MCF 10A (cell line): ENCODE data around the gene SH3PXD2B. TPM values are rescaled to one million over a fixed set of nuclear protein-coding genes. Genes with fewer than 3 reads are reported as not detected.

Source experiments
- BruUV-seq: library from RNA; stranded (reverse); fragments of 400-500 nt; replicated peaks from 2 replicates; lab custom pipeline; 2021; lab: Mats Ljungman, UMichigan
- CTCF ChIA-PET: fragments of 300-600 bp; sonication (Branson Sonifier 250); formaldehyde crosslinking; extraction: SDS; loops from one replicate; lab custom pipeline; 2021; ENCODE audit warnings: antibody characterized with exemption, inconsistent platforms; lab: Yijun Ruan, JAX
- POLR2A ChIA-PET: fragments of 300-600, 350-650 bp; sonication (Branson Sonifier 250); formaldehyde crosslinking; extraction: SDS; loops from one replicate; lab custom pipeline; 2020; ENCODE audit warnings: antibody characterized with exemption, inconsistent platforms; lab: Yijun Ruan, JAX
- DNase-seq: peaks from one replicate; pipeline ENCODE4 v3.0.0-alpha.2; 2018; ENCODE audit not compliant: unreplicated experiment
- H3K27ac Mint-ChIP-seq: one replicate; pipeline ENCODE4 v1.8.0; 2022; ENCODE audit warnings: mild to moderate bottlenecking, low read depth, mixed read lengths; ENCODE audit not compliant: unreplicated experiment
- H3K27me3 Mint-ChIP-seq: one replicate; pipeline ENCODE4 v1.8.0; 2022; ENCODE audit warnings: mixed read lengths; ENCODE audit not compliant: insufficient read depth, unreplicated experiment
- H3K36me3 Mint-ChIP-seq: one replicate; pipeline ENCODE4 v1.8.0; 2022; ENCODE audit warnings: mild to moderate bottlenecking, moderate library complexity, mixed read lengths; ENCODE audit not compliant: insufficient read depth, unreplicated experiment
- H3K4me1 Mint-ChIP-seq: one replicate; pipeline ENCODE4 v1.8.0; 2022; ENCODE audit warnings: mixed read lengths; ENCODE audit not compliant: insufficient read depth, unreplicated experiment
- H3K4me3 Mint-ChIP-seq: one replicate; pipeline ENCODE4 v1.8.0; 2022; ENCODE audit warnings: mild to moderate bottlenecking, moderate library complexity, mixed read lengths; ENCODE audit not compliant: unreplicated experiment
- H3K9me3 Mint-ChIP-seq: one replicate; pipeline ENCODE4 v1.8.0; 2022; ENCODE audit warnings: mixed read lengths; ENCODE audit not compliant: unreplicated experiment
- intact Hi-C: fragments of 100-400 bp; cut with micrococcal nuclease; formaldehyde crosslinking; loops from 2 replicates; pipeline ENCODE4 v1.14.1; 2022
- total RNA-seq: library from RNA; stranded (reverse); gene quantifications from 2 replicates; pipeline ENCODE4 v1.2.3, GENCODE V29; 2022
- TF ChIP-seq, protein P1 (sequence below): fragments of 200-600 bp; IDR thresholded peaks from one replicate; pipeline ENCODE4 v1.8.0; 2022; ENCODE audit warnings: antibody characterized with exemption, mild to moderate bottlenecking; ENCODE audit not compliant: unreplicated experiment

The SH3PXD2B gene
- total RNA-seq, 1 experiment from 2014 or later, result 34.1 TPM

DNA sequence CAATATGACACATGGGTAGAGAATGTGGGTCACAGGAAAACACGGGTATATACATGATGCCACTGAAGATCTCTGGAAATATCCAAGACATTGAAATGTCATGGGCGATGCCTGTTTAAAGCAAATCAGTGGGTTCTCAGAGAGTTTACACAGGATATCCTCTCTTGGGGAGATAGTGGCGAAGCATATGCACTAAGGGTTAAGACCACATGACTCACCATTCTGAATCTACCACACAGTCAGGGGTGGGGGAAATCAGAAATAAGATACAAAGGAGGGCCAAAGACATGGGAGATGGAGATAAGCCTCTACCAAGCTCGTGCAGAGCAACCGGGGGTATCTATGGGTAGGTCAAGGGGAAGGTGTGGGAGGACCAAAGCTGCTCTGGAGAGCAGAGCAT lies 58.8 kb downstream of the SH3PXD2B start:
- no peak overlapping the region for H3K27ac Mint-ChIP-seq
- CTCF ChIA-PET, result interaction anchor here (0.6 kb wide), 2 partner anchors 13 to 158 kb away, joined by 3 read pairs; no protein-coding TSS in a partner anchor
- no peak for DNase-seq
- TF ChIP-seq, protein P1, sequence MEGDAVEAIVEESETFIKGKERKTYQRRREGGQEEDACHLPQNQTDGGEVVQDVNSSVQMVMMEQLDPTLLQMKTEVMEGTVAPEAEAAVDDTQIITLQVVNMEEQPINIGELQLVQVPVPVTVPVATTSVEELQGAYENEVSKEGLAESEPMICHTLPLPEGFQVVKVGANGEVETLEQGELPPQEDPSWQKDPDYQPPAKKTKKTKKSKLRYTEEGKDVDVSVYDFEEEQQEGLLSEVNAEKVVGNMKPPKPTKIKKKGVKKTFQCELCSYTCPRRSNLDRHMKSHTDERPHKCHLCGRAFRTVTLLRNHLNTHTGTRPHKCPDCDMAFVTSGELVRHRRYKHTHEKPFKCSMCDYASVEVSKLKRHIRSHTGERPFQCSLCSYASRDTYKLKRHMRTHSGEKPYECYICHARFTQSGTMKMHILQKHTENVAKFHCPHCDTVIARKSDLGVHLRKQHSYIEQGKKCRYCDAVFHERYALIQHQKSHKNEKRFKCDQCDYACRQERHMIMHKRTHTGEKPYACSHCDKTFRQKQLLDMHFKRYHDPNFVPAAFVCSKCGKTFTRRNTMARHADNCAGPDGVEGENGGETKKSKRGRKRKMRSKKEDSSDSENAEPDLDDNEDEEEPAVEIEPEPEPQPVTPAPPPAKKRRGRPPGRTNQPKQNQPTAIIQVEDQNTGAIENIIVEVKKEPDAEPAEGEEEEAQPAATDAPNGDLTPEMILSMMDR, result no peak
- H3K27me3 Mint-ChIP-seq, result no peaks in the 10 kb centered on the region
- POLR2A ChIA-PET, result interaction anchor here (1.0 kb wide), 1 partner anchor 10 kb away, joined by 4 read pairs; no protein-coding TSS in a partner anchor
- H3K36me3 Mint-ChIP-seq, result peaks cover 66% of the 10 kb centered on the region
- intact Hi-C loops, result no loop called here
- H3K9me3 Mint-ChIP-seq, result no peaks in the 10 kb centered on the region
- peaks cover 17% of the 10 kb centered on the region for H3K4me1 Mint-ChIP-seq
- no TSS peak for BruUV-seq
- no peak overlapping the region for H3K4me3 Mint-ChIP-seq

DNA sequence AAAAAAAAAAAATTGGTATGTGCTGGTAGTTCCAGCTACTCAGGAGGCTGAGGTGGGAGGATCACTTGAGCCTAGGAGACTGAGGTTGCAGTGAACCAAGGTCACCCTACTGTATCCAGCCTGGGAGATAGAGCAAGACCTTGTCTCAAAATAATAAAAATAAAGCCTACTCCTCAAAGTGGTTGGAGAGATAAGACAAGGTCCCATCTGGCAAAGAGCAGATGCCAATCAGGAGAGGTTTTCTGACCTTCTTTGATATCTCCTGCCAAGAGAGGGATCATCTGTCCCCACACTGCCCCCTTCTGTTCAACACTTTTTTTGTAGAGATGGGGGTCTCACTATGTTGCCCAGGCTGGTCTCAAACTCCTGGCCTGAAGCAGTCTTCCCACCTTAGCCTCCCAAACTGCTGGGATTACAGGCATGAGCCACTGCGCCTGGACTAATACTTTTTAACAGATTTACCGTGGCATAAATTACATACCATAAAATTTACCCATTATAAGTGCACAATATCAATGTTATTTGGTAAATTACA lies 64.7 kb downstream of the SH3PXD2B start:
- TF ChIP-seq, protein P1, result no peak
- Mint-ChIP-seq H3K36me3 (peaks cover 90% of the 10 kb centered on the region), H3K4me3 (no peak overlapping the region), H3K27me3 (no peaks in the 10 kb centered on the region), H3K9me3 (no peaks in the 10 kb centered on the region), H3K4me1 (no peaks in the 10 kb centered on the region), H3K27ac (no peak overlapping the region)
- BruUV-seq, result no TSS peak
- ChIA-PET POLR2A (no interaction called here), CTCF (no interaction called here)
- intact Hi-C loops, result no loop called here
- DNase-seq, result no peak

DNA sequence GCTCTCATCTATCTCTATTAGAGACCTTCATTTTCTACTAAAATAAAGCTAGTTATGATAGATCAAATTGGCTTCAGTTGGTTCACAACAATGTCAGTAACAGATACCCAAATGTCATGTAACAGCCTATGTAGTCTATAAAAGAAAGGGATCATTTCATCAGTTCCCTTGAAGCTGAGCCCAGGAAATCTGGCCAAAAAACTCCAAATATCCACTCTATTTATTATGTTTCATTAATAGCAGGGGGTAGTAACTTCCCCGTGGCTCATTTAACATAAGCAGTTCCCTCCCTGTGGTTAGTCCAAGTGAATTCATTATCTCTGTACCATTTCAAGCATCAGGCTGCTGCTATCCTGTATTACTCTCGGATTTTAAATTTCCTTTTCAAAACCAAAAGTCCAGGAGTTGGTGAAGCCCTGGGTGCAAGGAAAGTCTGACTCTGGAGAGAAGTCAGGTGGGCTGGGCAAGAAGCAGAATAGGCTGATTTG lies 66.0 kb downstream of the SH3PXD2B start:
- peak overlapping the region; percentile 12 for H3K27ac Mint-ChIP-seq
- ChIA-PET POLR2A (interaction anchor here (0.6 kb wide), 1 partner anchor 31 kb away, joined by 3 read pairs; no protein-coding TSS in a partner anchor), CTCF (interaction anchor here (1.1 to 1.6 kb wide), 3 partner anchors 11 to 18 kb away, joined by 4 to 6 read pairs (median 5); no protein-coding TSS in a partner anchor)
- DNase-seq, result no peak
- no peaks in the 10 kb centered on the region for H3K9me3 Mint-ChIP-seq
- intact Hi-C loops, result no loop called here
- peaks cover 11% of the 10 kb centered on the region for H3K4me1 Mint-ChIP-seq
- H3K27me3 Mint-ChIP-seq, result no peaks in the 10 kb centered on the region
- no TSS peak for BruUV-seq
- peaks cover 89% of the 10 kb centered on the region for H3K36me3 Mint-ChIP-seq
- TF ChIP-seq, protein P1, result no peak
- no peak overlapping the region for H3K4me3 Mint-ChIP-seq

DNA sequence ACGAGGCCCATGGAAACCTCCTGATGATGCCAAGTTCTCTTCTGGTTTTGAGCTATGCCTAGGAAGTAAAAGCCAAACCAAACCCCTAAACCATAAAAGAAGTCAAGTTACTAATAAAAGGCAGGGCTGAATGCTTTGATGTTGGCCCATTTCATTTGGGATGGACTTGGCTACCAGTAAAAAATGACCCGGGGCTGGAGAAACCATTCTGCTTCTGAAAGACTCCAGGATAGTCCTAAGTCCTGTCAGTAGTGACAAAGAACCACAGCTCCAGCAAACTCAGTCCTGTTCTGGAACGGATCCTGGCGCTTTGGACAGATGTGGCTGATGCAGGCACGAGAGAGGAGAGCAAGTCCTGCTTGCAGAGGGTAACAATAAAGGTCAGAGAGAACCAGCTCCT lies 68.6 kb downstream of the SH3PXD2B start:
- no peak overlapping the region for H3K4me3 Mint-ChIP-seq
- no peak overlapping the region for H3K27ac Mint-ChIP-seq
- DNase-seq, result no peak
- intact Hi-C loops, result no loop called here
- CTCF ChIA-PET, result interaction anchor here (1.2 kb wide), 1 partner anchor 92 kb away, joined by 3 read pairs; no protein-coding TSS in a partner anchor
- peaks cover 84% of the 10 kb centered on the region for H3K36me3 Mint-ChIP-seq
- POLR2A ChIA-PET, result interaction anchor here (0.7 to 1.6 kb wide), 4 partner anchors 10 to 22 kb away, joined by 3 to 4 read pairs (median 4); no protein-coding TSS in a partner anchor
- H3K27me3 Mint-ChIP-seq, result no peaks in the 10 kb centered on the region
- BruUV-seq, result no TSS peak
- TF ChIP-seq, protein P1, result no peak
- peaks cover 16% of the 10 kb centered on the region for H3K4me1 Mint-ChIP-seq
- H3K9me3 Mint-ChIP-seq, result no peaks in the 10 kb centered on the region
